ENCODE data around the gene GM2A. TPM values are rescaled to one million over a fixed set of nuclear protein-coding genes. Genes with fewer than 3 reads are reported as not detected.

Gene GM2A
- total and polyA plus RNA-seq, 9 of the 15 experiments (the other 6 are each of a cell fraction or from before 2014, with no cell fraction given) = 5.8 to 36.0 (median 10.0) TPM

DNA sequence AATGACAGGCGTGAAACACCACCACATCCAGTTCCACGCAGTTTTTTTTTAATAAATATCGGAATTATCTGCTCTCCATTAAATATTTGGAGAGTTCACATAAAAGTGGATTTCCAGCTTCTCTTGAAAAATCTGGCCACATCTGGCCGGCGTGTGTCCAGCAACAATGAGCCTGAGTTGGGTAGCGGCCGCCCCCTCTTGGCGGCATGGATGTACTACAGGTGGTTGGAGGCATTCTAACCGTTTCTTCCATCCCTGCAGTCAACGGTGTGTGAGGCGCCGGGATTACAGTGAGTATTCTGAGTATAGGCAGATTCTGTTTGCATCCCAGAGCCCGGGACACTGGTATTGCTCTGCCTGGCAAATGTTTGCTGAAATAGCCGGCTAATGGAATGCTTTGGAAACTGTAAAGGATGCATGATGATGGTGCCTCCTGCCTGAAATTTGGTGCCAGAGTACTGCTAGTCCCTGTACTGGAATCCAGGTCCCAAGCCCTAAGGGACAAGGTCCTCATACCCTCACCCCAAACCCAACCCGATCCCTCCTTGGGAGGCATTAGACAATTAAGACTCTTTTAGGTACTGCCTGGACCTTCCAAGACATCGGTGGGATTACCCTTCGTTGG is 13.6 kb upstream of the GM2A start (continued):
- TF ChIP-seq, protein P1, sequence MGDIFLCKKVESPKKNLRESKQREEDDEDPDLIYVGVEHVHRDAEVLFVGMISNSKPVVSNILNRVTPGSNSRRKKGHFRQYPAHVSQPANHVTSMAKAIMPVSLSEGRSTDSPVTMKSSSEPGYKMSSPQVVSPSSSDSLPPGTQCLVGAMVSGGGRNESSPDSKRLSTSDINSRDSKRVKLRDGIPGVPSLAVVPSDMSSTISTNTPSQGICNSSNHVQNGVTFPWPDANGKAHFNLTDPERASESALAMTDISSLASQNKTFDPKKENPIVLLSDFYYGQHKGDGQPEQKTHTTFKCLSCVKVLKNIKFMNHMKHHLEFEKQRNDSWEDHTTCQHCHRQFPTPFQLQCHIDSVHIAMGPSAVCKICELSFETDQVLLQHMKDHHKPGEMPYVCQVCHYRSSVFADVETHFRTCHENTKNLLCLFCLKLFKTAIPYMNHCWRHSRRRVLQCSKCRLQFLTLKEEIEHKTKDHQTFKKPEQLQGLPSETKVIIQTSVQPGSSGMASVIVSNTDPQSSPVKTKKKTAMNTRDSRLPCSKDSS (IDR thresholded peaks at IDR 0.05; ENCODE audit: low read depth, partially characterized antibody) = no peak
- no peak for TF ChIP-seq MYBL2 (IDR thresholded peaks at IDR 0.05; ENCODE audit: low read depth)
- TF ChIP-seq MYBL2 (CRISPR knock-in tag; IDR thresholded peaks at IDR 0.05; ENCODE audit: borderline replicate concordance) = no peak
- TF ChIP-seq, protein P2, sequence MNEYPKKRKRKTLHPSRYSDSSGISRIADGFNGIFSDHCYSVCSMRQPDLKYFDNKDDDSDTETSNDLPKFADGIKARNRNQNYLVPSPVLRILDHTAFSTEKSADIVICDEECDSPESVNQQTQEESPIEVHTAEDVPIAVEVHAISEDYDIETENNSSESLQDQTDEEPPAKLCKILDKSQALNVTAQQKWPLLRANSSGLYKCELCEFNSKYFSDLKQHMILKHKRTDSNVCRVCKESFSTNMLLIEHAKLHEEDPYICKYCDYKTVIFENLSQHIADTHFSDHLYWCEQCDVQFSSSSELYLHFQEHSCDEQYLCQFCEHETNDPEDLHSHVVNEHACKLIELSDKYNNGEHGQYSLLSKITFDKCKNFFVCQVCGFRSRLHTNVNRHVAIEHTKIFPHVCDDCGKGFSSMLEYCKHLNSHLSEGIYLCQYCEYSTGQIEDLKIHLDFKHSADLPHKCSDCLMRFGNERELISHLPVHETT (CRISPR knock-in tag; conservative IDR thresholded peaks at IDR 0.05 in 1 of 2, IDR thresholded peaks at IDR 0.05 in 1 of 2) = no peak
- no peak for TF ChIP-seq POLR2AphosphoS2 (IDR thresholded peaks at IDR 0.05; ENCODE audit: low read length)
- TF ChIP-seq STAT5B (CRISPR knock-in tag; IDR thresholded peaks at IDR 0.05) = no peak
- TF ChIP-seq, protein P3, sequence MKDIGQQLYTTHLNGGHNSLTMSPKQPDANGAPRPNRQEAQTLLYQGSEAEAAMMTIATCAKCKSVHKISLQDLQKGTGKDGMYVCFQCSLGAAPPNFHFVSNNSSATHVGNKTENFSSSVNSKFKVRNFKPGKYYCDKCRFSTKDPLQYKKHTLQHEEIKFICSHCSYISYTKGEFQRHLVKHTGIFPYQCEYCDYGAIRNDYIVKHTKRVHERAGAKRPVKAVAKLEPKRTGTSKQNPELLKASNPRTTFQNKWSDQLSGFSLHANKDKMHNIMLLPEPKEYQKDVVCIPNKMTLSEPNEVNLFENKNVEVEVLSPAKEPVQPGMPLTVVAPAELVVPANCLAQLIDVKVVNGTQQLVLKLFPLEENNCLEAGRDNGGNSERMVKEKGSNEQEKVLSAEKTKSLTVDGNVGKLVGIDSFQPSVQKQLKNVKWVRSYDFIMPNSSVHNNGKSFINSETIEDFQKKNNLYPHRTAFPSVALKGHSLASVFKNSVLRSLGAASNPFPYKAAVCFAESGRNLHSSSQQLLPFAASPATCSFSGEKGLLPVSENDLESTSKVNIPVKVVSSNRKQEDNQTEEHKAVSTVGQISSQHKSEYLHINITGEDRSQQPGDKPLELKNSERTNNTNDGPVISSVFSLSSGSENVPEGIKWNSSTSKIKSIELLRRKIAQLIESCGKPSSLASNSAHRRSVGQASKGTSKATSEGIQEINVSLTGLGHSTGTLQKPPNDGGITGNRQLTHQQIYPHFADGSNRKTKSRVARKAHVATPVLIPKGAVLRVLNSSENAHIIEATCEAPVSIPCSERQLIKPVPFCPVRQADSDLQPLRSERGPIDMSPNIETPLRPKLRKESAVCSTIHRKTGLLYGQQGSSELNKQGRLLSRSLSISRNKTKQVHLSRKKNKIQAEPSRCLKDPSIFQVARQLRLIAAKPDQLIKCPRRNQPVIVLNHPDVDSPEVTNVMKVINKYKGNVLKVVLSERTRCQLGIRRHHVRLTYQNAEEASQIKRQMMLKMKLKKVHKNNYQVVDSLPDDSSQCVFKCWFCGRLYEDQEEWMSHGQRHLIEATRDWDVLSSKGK (CRISPR knock-in tag; IDR thresholded peaks at IDR 0.05) = no peak
- TF ChIP-seq, protein P4, sequence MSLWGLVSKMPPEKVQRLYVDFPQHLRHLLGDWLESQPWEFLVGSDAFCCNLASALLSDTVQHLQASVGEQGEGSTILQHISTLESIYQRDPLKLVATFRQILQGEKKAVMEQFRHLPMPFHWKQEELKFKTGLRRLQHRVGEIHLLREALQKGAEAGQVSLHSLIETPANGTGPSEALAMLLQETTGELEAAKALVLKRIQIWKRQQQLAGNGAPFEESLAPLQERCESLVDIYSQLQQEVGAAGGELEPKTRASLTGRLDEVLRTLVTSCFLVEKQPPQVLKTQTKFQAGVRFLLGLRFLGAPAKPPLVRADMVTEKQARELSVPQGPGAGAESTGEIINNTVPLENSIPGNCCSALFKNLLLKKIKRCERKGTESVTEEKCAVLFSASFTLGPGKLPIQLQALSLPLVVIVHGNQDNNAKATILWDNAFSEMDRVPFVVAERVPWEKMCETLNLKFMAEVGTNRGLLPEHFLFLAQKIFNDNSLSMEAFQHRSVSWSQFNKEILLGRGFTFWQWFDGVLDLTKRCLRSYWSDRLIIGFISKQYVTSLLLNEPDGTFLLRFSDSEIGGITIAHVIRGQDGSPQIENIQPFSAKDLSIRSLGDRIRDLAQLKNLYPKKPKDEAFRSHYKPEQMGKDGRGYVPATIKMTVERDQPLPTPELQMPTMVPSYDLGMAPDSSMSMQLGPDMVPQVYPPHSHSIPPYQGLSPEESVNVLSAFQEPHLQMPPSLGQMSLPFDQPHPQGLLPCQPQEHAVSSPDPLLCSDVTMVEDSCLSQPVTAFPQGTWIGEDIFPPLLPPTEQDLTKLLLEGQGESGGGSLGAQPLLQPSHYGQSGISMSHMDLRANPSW (CRISPR knock-in tag; IDR thresholded peaks at IDR 0.05) = no peak
- peak; percentile 85 to 90 for TF ChIP-seq RAD21 (CRISPR knock-in tag; conservative IDR thresholded peaks at IDR 0.05 in 1 of 2, IDR thresholded peaks at IDR 0.05 in 1 of 2)
- no peak for TF ChIP-seq SMAD2 (IDR thresholded peaks at IDR 0.05; ENCODE audit: low read depth, low read length)
- no peak for TF ChIP-seq BMI1 (IDR thresholded peaks at IDR 0.05; ENCODE audit: low read length)
- TF ChIP-seq CBX8 (IDR thresholded peaks at IDR 0.05; ENCODE audit: borderline replicate concordance, extremely low read depth, low read depth, low read length, poor library complexity, severe bottlenecking) = no peak
- TF ChIP-seq, protein P5, sequence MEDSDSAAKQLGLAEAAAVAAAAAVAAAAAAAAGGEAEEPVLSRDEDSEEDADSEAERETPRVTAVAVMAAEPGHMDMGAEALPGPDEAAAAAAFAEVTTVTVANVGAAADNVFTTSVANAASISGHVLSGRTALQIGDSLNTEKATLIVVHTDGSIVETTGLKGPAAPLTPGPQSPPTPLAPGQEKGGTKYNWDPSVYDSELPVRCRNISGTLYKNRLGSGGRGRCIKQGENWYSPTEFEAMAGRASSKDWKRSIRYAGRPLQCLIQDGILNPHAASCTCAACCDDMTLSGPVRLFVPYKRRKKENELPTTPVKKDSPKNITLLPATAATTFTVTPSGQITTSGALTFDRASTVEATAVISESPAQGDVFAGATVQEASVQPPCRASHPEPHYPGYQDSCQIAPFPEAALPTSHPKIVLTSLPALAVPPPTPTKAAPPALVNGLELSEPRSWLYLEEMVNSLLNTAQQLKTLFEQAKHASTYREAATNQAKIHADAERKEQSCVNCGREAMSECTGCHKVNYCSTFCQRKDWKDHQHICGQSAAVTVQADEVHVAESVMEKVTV (CRISPR knock-in tag; IDR thresholded peaks at IDR 0.05) = peak; percentile 74
- no peak for TF ChIP-seq ZNF408 (CRISPR knock-in tag; IDR thresholded peaks at IDR 0.05; ENCODE audit: low read depth)
- no peak for TF ChIP-seq TAF7 (tag; IDR thresholded peaks at IDR 0.05)
